T-cell (primary cell): ENCODE measurements around the gene SDC1. TPM values are rescaled to one million over a fixed set of nuclear protein-coding genes. Genes with fewer than 3 reads are reported as not detected.

Source experiments
- ATAC-seq, 4 experiments: fragments of 200-7000 bp in 3 of 4; fragments of 150-1000 bp in 1 of 4; cut with Tn5 transposase; replicated peaks in 1 of 4; 1 replicate in 3 of 4; 2 replicates in 1 of 4; pipeline ENCODE4 v1.10.0; 2021; ENCODE audit warnings: moderate library complexity in 3 of 4, mild to moderate bottlenecking in 2 of 4, moderate number of reproducible peaks in 1 of 4
- CTCF ChIA-PET, 2 donors: fragments of 300-600 bp; sonication (Branson Sonifier 250); formaldehyde crosslinking; loops; one replicate each; lab custom pipeline; 2022; ENCODE audit warnings: antibody characterized with exemption in 2 of 2; lab: Charles Lee
- POLR2A ChIA-PET, 2 donors: fragments of 300-600 bp; sonication (Branson Sonifier 250); formaldehyde crosslinking; loops; one replicate each; lab custom pipeline; 2022; ENCODE audit warnings: antibody characterized with exemption in 2 of 2; lab: Charles Lee
- DNase-seq, 35 experiments: peaks; one replicate each; pipeline versions ENCODE4 v3.0.0 to v3.0.0-alpha.2; 2013 to 2023
- H3K27ac ChIP-seq: one replicate; pipeline ENCODE4 v1.5.1; 2013; ENCODE audit warnings: low read length
- H3K27me3 ChIP-seq, 2 experiments: replicated peaks in 1 of 2; 1 replicate in 1 of 2; 2 replicates in 1 of 2; pipeline versions ENCODE4 v1.6.1 to v1.7.0; 2013; ENCODE audit warnings: low read length in 1 of 2, mixed read lengths in 1 of 2; ENCODE audit not compliant: control insufficient read depth in 2 of 2, insufficient read depth in 2 of 2; ENCODE audit errors: extremely low read depth in 1 of 2
- H3K36me3 ChIP-seq, 2 donors: 1 replicate in 1 of 2; 2 replicates in 1 of 2; pipeline versions ENCODE4 v1.6.1 to v1.7.0; 2013; ENCODE audit warnings: low read length in 1 of 2; ENCODE audit not compliant: control insufficient read depth in 2 of 2, insufficient read depth in 1 of 2; ENCODE audit errors: extremely low read depth in 1 of 2
- H3K4me1 ChIP-seq, 2 experiments: 1 replicate in 1 of 2; 2 replicates in 1 of 2; pipeline versions ENCODE4 v1.6.1 to v1.7.0; 2013; ENCODE audit warnings: low read length in 2 of 2, mixed read lengths in 1 of 2; ENCODE audit not compliant: insufficient read depth in 2 of 2, control insufficient read depth in 1 of 2; ENCODE audit errors: extremely low read depth in 1 of 2
- H3K4me3 ChIP-seq, 2 donors: 1 replicate in 1 of 2; 2 replicates in 1 of 2; pipeline versions ENCODE4 v1.5.1 to v1.7.0; 2013; ENCODE audit warnings: mild to moderate bottlenecking in 2 of 2, low read length in 1 of 2, moderate library complexity in 1 of 2; ENCODE audit not compliant: control insufficient read depth in 1 of 2; ENCODE audit errors: extremely low read depth in 1 of 2
- H3K9me3 ChIP-seq: 2 replicates; pipeline ENCODE4 v1.7.0; 2013
- H3K27ac Mint-ChIP-seq, 2 donors: one replicate each; pipeline ENCODE4 v1.8.0; 2020 to 2021; ENCODE audit warnings: mild to moderate bottlenecking in 2 of 2, mixed read lengths in 2 of 2
- H3K27me3 Mint-ChIP-seq, 2 donors: one replicate each; pipeline ENCODE4 v1.8.0; 2021 to 2022; ENCODE audit warnings: mixed read lengths in 2 of 2
- H3K36me3 Mint-ChIP-seq: one replicate; pipeline ENCODE4 v1.8.0; 2021; ENCODE audit warnings: mixed read lengths
- H3K4me1 Mint-ChIP-seq, 3 donors: one replicate each; pipeline ENCODE4 v1.8.0; 2020 to 2022; ENCODE audit warnings: mixed read lengths in 3 of 3, mild to moderate bottlenecking in 1 of 3
- H3K4me3 Mint-ChIP-seq, 3 donors: one replicate each; pipeline ENCODE4 v1.8.0; 2020 to 2022; ENCODE audit warnings: mild to moderate bottlenecking in 3 of 3, mixed read lengths in 3 of 3, moderate library complexity in 3 of 3
- H3K9me3 Mint-ChIP-seq, 3 donors: one replicate each; pipeline ENCODE4 v1.8.0; 2020 to 2022; ENCODE audit warnings: mixed read lengths in 3 of 3
- WGBS: methylation state at CpG from one replicate; pipeline ENCODE4 v1.1.5; 2013; ENCODE audit warnings: missing lambda C conversion rate; ENCODE audit not compliant: insufficient coverage; 5-methylcytosine and 5-hydroxymethylcytosine counted together
- total RNA-seq, 35 experiments: library from RNA in 6 of 35; stranded (reverse) in 6 of 35; fragments of 120-200 nt in 1 of 35; gene quantifications; one replicate each; pipeline versions ENCODE4 v1.2.1 to v1.2.4 and lab custom pipeline; 2013 to 2026

Gene SDC1
- total RNA-seq, 5 donors from 2014 or later (not counting 1 experiment from before 2014, with no cell fraction given), result 0.82 to 1.2 (median 0.99) TPM; not detected in 2

GRCh38 chr2:20156076-20156759 lies 68.7 kb downstream of the SDC1 start:
- POLR2A ChIA-PET, result no interaction called here

GRCh38 chr2:20153131-20153851 lies 71.6 kb downstream of the SDC1 start:
- peaks cover 2 to 11% of the 10 kb centered on the region in 2 experiments for H3K27me3 ChIP-seq
- DNase-seq, result no peak
- Mint-ChIP-seq H3K4me1 (no peaks in the 10 kb centered on the region), H3K36me3 (no peaks in the 10 kb centered on the region), H3K27ac (no peak overlapping the region), H3K4me3 (no peak overlapping the region), H3K9me3 (no peaks in the 10 kb centered on the region), H3K27me3 (peaks cover 32 to 33% of the 10 kb centered on the region in 2 donors)
- ChIA-PET POLR2A (no interaction called here), CTCF (no interaction called here)
- no CpG with 5 or more reads among the region's 5 CpGs for WGBS
- no peak overlapping the region for H3K4me3 ChIP-seq
- no peaks in the 10 kb centered on the region for H3K36me3 ChIP-seq
- no peaks in the 10 kb centered on the region for H3K4me1 ChIP-seq
- no peak for ATAC-seq
- no peak overlapping the region for H3K27ac ChIP-seq
- no peaks in the 10 kb centered on the region for H3K9me3 ChIP-seq

More at GRCh38 chr2:20156076-20156759, 68.7 kb downstream of the SDC1 start:
- no peaks in the 10 kb centered on the region for H3K36me3 Mint-ChIP-seq
- CTCF ChIA-PET, result no interaction called here
- no peaks in the 10 kb centered on the region for H3K36me3 ChIP-seq
- H3K27me3 ChIP-seq, result peaks cover 2 to 7% of the 10 kb centered on the region in 2 experiments
- no peak overlapping the region for H3K4me3 ChIP-seq
- no peak overlapping the region for H3K27ac ChIP-seq
- H3K27me3 Mint-ChIP-seq, result peaks cover 18 to 19% of the 10 kb centered on the region in 2 donors
- no peak for DNase-seq
- H3K9me3 ChIP-seq, result no peaks in the 10 kb centered on the region
- peaks cover 0 to 12% (median 11%) of the 10 kb centered on the region in 3 donors for H3K9me3 Mint-ChIP-seq
- no peaks in the 10 kb centered on the region for H3K4me1 Mint-ChIP-seq
- no peak for ATAC-seq
- H3K4me3 Mint-ChIP-seq, result no peak overlapping the region
- no peaks in the 10 kb centered on the region for H3K4me1 ChIP-seq
- no peak overlapping the region for H3K27ac Mint-ChIP-seq
- WGBS, result 88% methylated on average over 2 of the region's 3 CpGs

- peaks cover 2 to 17% of the 10 kb centered on the region in 2 experiments for H3K27me3 ChIP-seq
- DNase-seq, result no peak
- Mint-ChIP-seq H3K27me3 (peaks cover 38 to 42% of the 10 kb centered on the region in 2 donors), H3K9me3 (no peaks in the 10 kb centered on the region), H3K27ac (no peak overlapping the region), H3K4me3 (no peak overlapping the region), H3K36me3 (no peaks in the 10 kb centered on the region), H3K4me1 (no peaks in the 10 kb centered on the region)
- no peak for ATAC-seq
- no peak overlapping the region for H3K4me3 ChIP-seq
- H3K36me3 ChIP-seq, result no peaks in the 10 kb centered on the region
- WGBS, result 92% methylated on average over 2 of the region's 7 CpGs
- ChIA-PET POLR2A (no interaction called here), CTCF (no interaction called here)
- H3K4me1 ChIP-seq, result no peaks in the 10 kb centered on the region
- H3K9me3 ChIP-seq, result no peaks in the 10 kb centered on the region
- no peak overlapping the region for H3K27ac ChIP-seq
Measured at GRCh38 chr2:20150806-20151571, 73.9 kb downstream of the SDC1 start.

Other genes with a start within 250 kb of the SDC1 start
- 1 to 10 TPM; 3.7 to 5.7 (median 4.9) TPM for gene WDR35, start 235.0 kb downstream of the SDC1 start, total RNA-seq
- under 1 TPM in 2 of 5 donors, not detected in 3; 0.23 to 0.28 TPM for gene MATN3, start 212.5 kb downstream of the SDC1 start, total RNA-seq
- gene LAPTM4A, start 173.5 kb downstream of the SDC1 start, total RNA-seq, result 10 to 100 TPM; 35.3 to 41.1 (median 38.1) TPM
- 100 to 1,000 TPM; 128 to 154 (median 138) TPM for gene PUM2, start 125.7 kb upstream of the SDC1 start, total RNA-seq
- 10 to 100 TPM; 11.4 to 42.4 (median 14.7) TPM for gene RHOB, start 221.9 kb upstream of the SDC1 start, total RNA-seq